GM23338 (cell line): ENCODE results near the gene ZNRF2. TPM values are rescaled to one million over a fixed set of nuclear protein-coding genes. Genes with fewer than 3 reads are reported as not detected.

ENCODE experiments used
- ATAC-seq: fragments of 200-7000 bp; cut with Tn5 transposase; 3 replicates; pipeline ENCODE4 v1.9.1; 2020
- DNase-seq: peaks from one replicate; pipeline ENCODE4 v3.0.0-alpha.2; 2015; ENCODE audit warnings: low spot score
- H2AFZ ChIP-seq: fragments of 200-600 bp; sonication (generic); 2 replicates; pipeline ENCODE4 v1.8.0; 2016; ENCODE audit warnings: antibody characterized with exemption, mild to moderate bottlenecking, moderate library complexity
- H3F3A ChIP-seq: fragments of 200-600 bp; sonication (generic); replicated peaks from 2 replicates; pipeline ENCODE4 v1.8.0; 2017; ENCODE audit warnings: antibody characterized with exemption, mixed run types, low read depth
- H3K27ac ChIP-seq: fragments of 200-600 bp; sonication (generic); 2 replicates; pipeline ENCODE4 v1.6.1; 2016; ENCODE audit warnings: low read depth
- H3K27me3 ChIP-seq: fragments of 200-600 bp; sonication (generic); 2 replicates; pipeline ENCODE4 v1.8.0; 2016; ENCODE audit warnings: mild to moderate bottlenecking, mixed run types, moderate library complexity; ENCODE audit not compliant: insufficient read depth
- H3K36me3 ChIP-seq: fragments of 200-600 bp; sonication (generic); 2 replicates; pipeline ENCODE4 v1.8.0; 2016; ENCODE audit warnings: mild to moderate bottlenecking; ENCODE audit not compliant: insufficient read depth
- H3K4me1 ChIP-seq: fragments of 200-600 bp; sonication (generic); 2 replicates; pipeline ENCODE4 v1.8.0; 2016; ENCODE audit warnings: mild to moderate bottlenecking, moderate library complexity; ENCODE audit not compliant: insufficient read depth
- H3K4me2 ChIP-seq: fragments of 200-600 bp; sonication (generic); 2 replicates; pipeline ENCODE4 v1.7.1; 2017; ENCODE audit warnings: mixed run types
- H3K4me3 ChIP-seq: fragments of 200-600 bp; sonication (generic); 2 replicates; pipeline ENCODE4 v1.6.1; 2016; ENCODE audit warnings: mixed run types
- H3K79me2 ChIP-seq: fragments of 200-600 bp; sonication (generic); replicated peaks from 2 replicates; pipeline ENCODE4 v1.8.0; 2017; ENCODE audit warnings: mild to moderate bottlenecking; ENCODE audit not compliant: insufficient read depth
- H3K9me2 ChIP-seq: fragments of 200-600 bp; sonication (generic); 2 replicates; pipeline ENCODE4 v1.8.0; 2017; ENCODE audit not compliant: insufficient read depth
- H4K20me1 ChIP-seq: fragments of 200-600 bp; sonication (generic); replicated peaks from 2 replicates; pipeline ENCODE4 v1.8.0; 2017; ENCODE audit warnings: mild to moderate bottlenecking; ENCODE audit not compliant: insufficient read depth
- H3K27ac Mint-ChIP-seq: 2 replicates; pipeline ENCODE4 v1.8.0; 2020; ENCODE audit warnings: inconsistent platforms, mild to moderate bottlenecking, moderate library complexity, mixed read lengths
- H3K27me3 Mint-ChIP-seq: 3 replicates; pipeline ENCODE4 v1.8.0; 2022; ENCODE audit warnings: low read depth, mild to moderate bottlenecking, moderate library complexity, mixed read lengths, inconsistent platforms; ENCODE audit not compliant: insufficient read depth, poor library complexity
- H3K36me3 Mint-ChIP-seq: 3 replicates; pipeline ENCODE4 v1.8.0; 2021; ENCODE audit warnings: low read depth, mild to moderate bottlenecking, inconsistent platforms, moderate library complexity, mixed read lengths
- H3K4me1 Mint-ChIP-seq: 3 replicates; pipeline ENCODE4 v1.8.0; 2020; ENCODE audit warnings: mild to moderate bottlenecking, inconsistent platforms, mixed read lengths
- H3K4me3 Mint-ChIP-seq: 3 replicates; pipeline ENCODE4 v1.8.0; 2021; ENCODE audit warnings: moderate library complexity, mild to moderate bottlenecking, inconsistent platforms, mixed read lengths
- H3K9me3 Mint-ChIP-seq: 3 replicates; pipeline ENCODE4 v1.8.0; 2020; ENCODE audit warnings: moderate library complexity, mild to moderate bottlenecking, inconsistent platforms, mixed read lengths
- CREB1 ChIP-seq: fragments of 250-450 bp; sonication (Bioruptor Pico); IDR thresholded peaks from 2 replicates; pipeline ENCODE4 v1.5.0; 2020; ENCODE audit warnings: low read depth, mild to moderate bottlenecking, moderate library complexity
- EZH2 ChIP-seq: fragments of 200-600 bp; sonication (generic); IDR thresholded peaks from one replicate; pipeline ENCODE4 v1.8.0; 2017; ENCODE audit warnings: antibody characterized with exemption, mild to moderate bottlenecking, low read depth; ENCODE audit not compliant: unreplicated experiment
- EZH2phosphoT487 ChIP-seq: fragments of 200-600 bp; sonication (generic); IDR thresholded peaks from one replicate; pipeline ENCODE4 v1.8.1; 2018; ENCODE audit warnings: antibody characterized with exemption; ENCODE audit not compliant: unreplicated experiment
- JUNB ChIP-seq: IDR thresholded peaks from one replicate; pipeline ENCODE4 v1.6.1; 2016; ENCODE audit warnings: antibody characterized with exemption; ENCODE audit not compliant: unreplicated experiment
- NANOG ChIP-seq: IDR thresholded peaks from 2 replicates; pipeline ENCODE4 v1.6.1; 2016; ENCODE audit warnings: antibody characterized with exemption, borderline replicate concordance
- POLR2AphosphoS5 ChIP-seq: IDR thresholded peaks from 2 replicates; pipeline ENCODE4 v1.6.1; 2016; ENCODE audit warnings: antibody characterized with exemption, low read depth
- REST ChIP-seq: IDR thresholded peaks from one replicate; pipeline ENCODE4 v1.6.1; 2018; ENCODE audit warnings: antibody characterized with exemption; ENCODE audit not compliant: unreplicated experiment
- STAT1 ChIP-seq: IDR thresholded peaks from one replicate; pipeline ENCODE4 v1.6.1; 2016; ENCODE audit warnings: antibody characterized with exemption; ENCODE audit not compliant: unreplicated experiment
- ZNF114 ChIP-seq: fragments of 250-450 bp; sonication (Bioruptor Pico); IDR thresholded peaks from 2 replicates; pipeline ENCODE4 v1.5.0; 2020; ENCODE audit warnings: mild to moderate bottlenecking, moderate library complexity
- ZNF331 ChIP-seq: fragments of 250-450 bp; sonication (Bioruptor Pico); IDR thresholded peaks from 2 replicates; pipeline ENCODE4 v1.5.0; 2020; ENCODE audit warnings: low read depth, mild to moderate bottlenecking, moderate library complexity
- ZNF462 ChIP-seq: fragments of 250-450 bp; sonication (Bioruptor Pico); IDR thresholded peaks from 2 replicates; pipeline ENCODE4 v1.5.0; 2020; ENCODE audit warnings: mild to moderate bottlenecking, moderate library complexity
- polyA plus RNA-seq: library from polyadenylated mRNA; unstranded; fragments of >200 nt; fragmentation: Nextera tagmentation; extraction: Ambion mirVana; gene quantifications from 2 replicates; pipeline ENCODE4 v1.2.1, GENCODE V29; 2016
- total RNA-seq: library from RNA; depleted of rRNA; stranded (reverse); fragments of >200 nt; shearing (Covaris generic); gene quantifications from 2 replicates; pipeline ENCODE4 v1.2.3, GENCODE V29; 2014
- TF ChIP-seq, protein P1 (sequence below), 2 experiments: fragments of 200-600 bp in 1 of 2; sonication (generic) in 1 of 2; conservative IDR thresholded peaks; 2 replicates each; pipeline versions ENCODE4 v1.5.1 to v1.6.1; 2016 to 2017; ENCODE audit warnings: antibody characterized with exemption in 2 of 2, low read depth in 2 of 2, mild to moderate bottlenecking in 2 of 2, moderate library complexity in 1 of 2
- TF ChIP-seq, protein P2 (sequence below): IDR thresholded peaks from 2 replicates; pipeline ENCODE4 v1.6.1; 2016; ENCODE audit warnings: antibody characterized with exemption

Gene ZNRF2
- total and polyA plus RNA-seq, 2 experiments from 2014 or later, result 6.0 to 34.7 TPM

DNA sequence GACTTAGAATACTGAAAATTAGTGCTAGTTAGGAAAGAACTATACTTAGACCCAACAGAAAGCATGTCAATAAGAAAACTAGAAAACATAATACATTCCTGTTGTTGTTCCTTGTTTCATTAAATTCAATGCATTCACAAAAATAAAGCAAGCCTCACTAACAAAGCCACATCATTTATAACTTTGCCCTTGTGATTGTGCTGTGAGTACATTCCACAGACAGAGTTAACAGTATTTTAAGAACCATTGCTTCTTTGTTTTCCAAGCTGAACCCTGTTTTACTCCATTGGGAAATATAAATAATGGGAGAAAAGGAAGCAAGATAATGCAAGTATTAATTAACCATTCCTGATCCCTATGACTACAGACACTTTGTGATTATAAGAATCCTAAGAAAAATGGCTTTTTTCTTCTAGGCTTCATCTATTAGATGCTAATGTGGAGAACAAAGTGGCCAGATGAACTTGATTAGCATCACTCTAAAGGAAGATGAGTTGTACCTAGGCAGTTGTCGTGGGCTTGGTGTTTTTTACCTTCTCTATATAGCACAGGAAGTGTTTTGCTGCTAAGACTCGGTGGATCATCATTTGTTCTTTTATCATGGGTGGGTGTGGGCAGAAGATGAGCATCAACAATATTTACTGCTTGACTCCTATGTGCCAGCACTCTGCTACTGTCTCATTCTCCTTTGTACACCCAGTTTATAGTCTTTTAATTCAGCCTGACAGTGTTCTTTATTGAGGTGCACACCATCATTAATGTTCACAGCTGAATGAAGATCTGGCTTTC, 34.2 kb upstream of the ZNRF2 start:
- H3K27ac Mint-ChIP-seq, result no peak overlapping the region
- ATAC-seq, result no peak
- peaks cover 13% of the 10 kb centered on the region; the same call in 2 of the 3 replicates for H3K4me1 Mint-ChIP-seq

More for the DNA sequence above, 34.2 kb upstream of the ZNRF2 start:
- Histone ChIP-seq H3K4me1 (no peaks in the 10 kb centered on the region), H3K9me2 (no peaks in the 10 kb centered on the region), H3K36me3 (no peaks in the 10 kb centered on the region), H3K27me3 (no peaks in the 10 kb centered on the region), H3F3A (no peaks in the 10 kb centered on the region), H3K4me3 (no peak overlapping the region), H4K20me1 (no peaks in the 10 kb centered on the region), H3K27ac (no peak overlapping the region), H2AFZ (no peak overlapping the region), H3K79me2 (no peaks in the 10 kb centered on the region), H3K4me2 (no peak overlapping the region)
- TF ChIP-seq EZH2 (no peak), CREB1 (CRISPR knock-in tag) (no peak), STAT1 (no peak), EZH2phosphoT487 (no peak), ZNF114 (CRISPR knock-in tag) (no peak), REST (no peak), ZNF331 (no peak), ZNF462 (CRISPR knock-in tag) (no peak), POLR2AphosphoS5 (no peak), NANOG (no peak), JUNB (no peak)
- TF ChIP-seq, protein P1, sequence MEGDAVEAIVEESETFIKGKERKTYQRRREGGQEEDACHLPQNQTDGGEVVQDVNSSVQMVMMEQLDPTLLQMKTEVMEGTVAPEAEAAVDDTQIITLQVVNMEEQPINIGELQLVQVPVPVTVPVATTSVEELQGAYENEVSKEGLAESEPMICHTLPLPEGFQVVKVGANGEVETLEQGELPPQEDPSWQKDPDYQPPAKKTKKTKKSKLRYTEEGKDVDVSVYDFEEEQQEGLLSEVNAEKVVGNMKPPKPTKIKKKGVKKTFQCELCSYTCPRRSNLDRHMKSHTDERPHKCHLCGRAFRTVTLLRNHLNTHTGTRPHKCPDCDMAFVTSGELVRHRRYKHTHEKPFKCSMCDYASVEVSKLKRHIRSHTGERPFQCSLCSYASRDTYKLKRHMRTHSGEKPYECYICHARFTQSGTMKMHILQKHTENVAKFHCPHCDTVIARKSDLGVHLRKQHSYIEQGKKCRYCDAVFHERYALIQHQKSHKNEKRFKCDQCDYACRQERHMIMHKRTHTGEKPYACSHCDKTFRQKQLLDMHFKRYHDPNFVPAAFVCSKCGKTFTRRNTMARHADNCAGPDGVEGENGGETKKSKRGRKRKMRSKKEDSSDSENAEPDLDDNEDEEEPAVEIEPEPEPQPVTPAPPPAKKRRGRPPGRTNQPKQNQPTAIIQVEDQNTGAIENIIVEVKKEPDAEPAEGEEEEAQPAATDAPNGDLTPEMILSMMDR (conservative IDR thresholded peaks at IDR 0.05; ENCODE audit: low read depth in 2 of 2), result no peak
- TF ChIP-seq, protein P2, sequence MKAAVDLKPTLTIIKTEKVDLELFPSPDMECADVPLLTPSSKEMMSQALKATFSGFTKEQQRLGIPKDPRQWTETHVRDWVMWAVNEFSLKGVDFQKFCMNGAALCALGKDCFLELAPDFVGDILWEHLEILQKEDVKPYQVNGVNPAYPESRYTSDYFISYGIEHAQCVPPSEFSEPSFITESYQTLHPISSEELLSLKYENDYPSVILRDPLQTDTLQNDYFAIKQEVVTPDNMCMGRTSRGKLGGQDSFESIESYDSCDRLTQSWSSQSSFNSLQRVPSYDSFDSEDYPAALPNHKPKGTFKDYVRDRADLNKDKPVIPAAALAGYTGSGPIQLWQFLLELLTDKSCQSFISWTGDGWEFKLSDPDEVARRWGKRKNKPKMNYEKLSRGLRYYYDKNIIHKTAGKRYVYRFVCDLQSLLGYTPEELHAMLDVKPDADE, result no peak
- DNase-seq, result no peak
- no peak overlapping the region for H3K4me3 Mint-ChIP-seq
- H3K36me3 Mint-ChIP-seq, result no peaks in the 10 kb centered on the region
- H3K9me3 Mint-ChIP-seq, result no peaks in the 10 kb centered on the region; the same call in 2 of the 3 replicates
- H3K27me3 Mint-ChIP-seq, result no peaks in the 10 kb centered on the region
